ENCODE results near the gene TRIM75.
"Not testable (repeated sequence)": the region's sequence is repeated elsewhere in the genome, so short reads cannot be mapped to it uniquely, and the experiment has no call there.

Gene TRIM75

GRCh38 chr4:165053645-165054044 is at the start of gene TRIM75:
TSS of gene TRIM75 (plus strand) at chr4:165053866. CDS start at chr4:165059148, 5,282 bp downstream.
- DNase-seq, result no peak

GRCh38 chr4:165005352-165005925 is 48.2 kb upstream of the TRIM75 start:
- DNase-seq, result no peak

- DNase-seq, result no peak
These were observed 47.2 kb upstream of the TRIM75 start for GRCh38 chr4:165006456-165006855.

- no peak for DNase-seq
These were observed 46.8 kb upstream of the TRIM75 start for GRCh38 chr4:165006886-165007285.

GRCh38 chr4:165009493-165010227 is 44.0 kb upstream of the TRIM75 start:
- DNase-seq, result no peak

GRCh38 chr4:165010487-165010886 is 43.2 kb upstream of the TRIM75 start:
- DNase-seq, result no peak

GRCh38 chr4:165010991-165011390 is 42.7 kb upstream of the TRIM75 start:
- DNase-seq, result no peak

- no peak for DNase-seq
These were observed 42.3 kb upstream of the TRIM75 start for GRCh38 chr4:165011403-165011802.

GRCh38 chr4:165013691-165014090 is 40.0 kb upstream of the TRIM75 start:
- DNase-seq, result no peak

- DNase-seq, result no peak
These were observed 36.7 kb upstream of the TRIM75 start for GRCh38 chr4:165016971-165017370.

GRCh38 chr4:165019995-165020394 is 33.7 kb upstream of the TRIM75 start:
- DNase-seq, result not testable (repeated sequence)

- DNase-seq, result not testable (repeated sequence)
These were observed 27.9 kb upstream of the TRIM75 start for GRCh38 chr4:165025782-165026181.

GRCh38 chr4:165027762-165028402 is 25.8 kb upstream of the TRIM75 start:
- DNase-seq, result no peak

GRCh38 chr4:165031436-165032211 is 22.0 kb upstream of the TRIM75 start, which contains the start of gene TRIM60:
TSS of gene TRIM60 (plus strand) at chr4:165031999. CDS start at chr4:165040073, 8,074 bp downstream.
- no peak for DNase-seq

GRCh38 chr4:165048170-165048569 is 5.5 kb upstream of the TRIM75 start:
- DNase-seq, result no peak

GRCh38 chr4:165052627-165053026 is 1.0 kb upstream of the TRIM75 start:
- DNase-seq, result no peak

- DNase-seq, result no peak
These were observed 1.9 kb downstream of the TRIM75 start for GRCh38 chr4:165055601-165056000.

- no peak for DNase-seq
These were observed 5.0 kb downstream of the TRIM75 start for GRCh38 chr4:165058666-165059065.

- DNase-seq, result no peak
These were observed 5.7 kb downstream of the TRIM75 start for GRCh38 chr4:165059386-165059785.

GRCh38 chr4:165060938-165061337 is 7.3 kb downstream of the TRIM75 start:
- no peak for DNase-seq

- no peak for DNase-seq
These were observed 16.9 kb downstream of the TRIM75 start for GRCh38 chr4:165070560-165070959.

- not testable (repeated sequence) for DNase-seq
These were observed 19.7 kb downstream of the TRIM75 start for GRCh38 chr4:165073346-165073745.

GRCh38 chr4:165077034-165077578 is 23.4 kb downstream of the TRIM75 start:
- no peak for DNase-seq
